OCI-M2 (cell line): ENCODE measurements around the gene URB1.
"Not testable (repeated sequence)": the region's sequence is repeated elsewhere in the genome, so short reads cannot be mapped to it uniquely, and the experiment has no call there.

Experiments
- DNase-seq: peaks from one replicate; lab custom pipeline; 2025; ENCODE audit not compliant: unreplicated experiment; lab: John Stamatoyannopoulos, UW

The URB1 gene

GRCh38 chr21:32298148-32298559, 94.7 kb downstream of the URB1 start:
- DNase-seq = no peak

- no peak for DNase-seq
Observed at GRCh38 chr21:32297449-32297848, 95.4 kb downstream of the URB1 start.

DNA sequence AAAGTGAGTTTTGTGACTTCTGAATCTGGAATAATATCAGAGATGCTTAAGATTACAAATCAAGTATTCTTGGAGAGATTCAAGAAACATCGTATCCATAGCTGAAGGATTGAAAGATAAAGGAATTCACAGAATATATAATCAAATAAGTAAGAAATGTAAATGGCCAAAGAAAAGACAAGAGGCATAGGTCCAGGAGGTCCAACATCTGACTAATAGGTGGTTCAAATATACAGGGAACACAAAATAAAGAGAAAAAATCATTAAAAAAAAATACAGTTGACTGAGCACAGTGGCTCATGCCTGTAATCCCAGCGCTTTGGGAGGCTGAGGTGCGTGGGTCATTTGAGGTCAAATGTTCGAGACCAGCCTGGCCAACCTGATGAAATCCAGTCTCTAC, 107.3 kb downstream of the URB1 start:
- no peak for DNase-seq

DNA sequence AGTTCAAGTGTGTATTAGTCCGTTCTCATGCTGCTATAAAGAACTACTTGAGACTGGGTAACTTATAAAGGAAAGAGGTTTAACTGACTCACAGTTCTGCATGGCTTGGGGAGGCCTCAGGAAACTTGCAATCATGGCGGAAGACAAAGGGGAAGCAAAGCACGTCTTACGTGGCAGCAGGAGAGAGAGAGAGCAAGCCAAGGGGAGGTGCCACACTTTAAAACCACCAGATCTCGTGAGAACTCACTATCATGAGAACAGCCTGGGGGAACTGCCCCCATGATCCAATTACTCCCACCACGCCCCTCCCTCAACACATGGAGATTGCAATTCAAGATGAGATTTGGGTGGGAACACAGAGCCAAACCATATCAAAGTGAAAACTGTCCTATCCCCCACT, 109.8 kb downstream of the URB1 start:
- no peak for DNase-seq

- DNase-seq = no peak
Observed at GRCh38 chr21:32281531-32281930, 111.3 kb downstream of the URB1 start.

GRCh38 chr21:32279377-32279680, 113.5 kb downstream of the URB1 start:
- no peak for DNase-seq

DNA sequence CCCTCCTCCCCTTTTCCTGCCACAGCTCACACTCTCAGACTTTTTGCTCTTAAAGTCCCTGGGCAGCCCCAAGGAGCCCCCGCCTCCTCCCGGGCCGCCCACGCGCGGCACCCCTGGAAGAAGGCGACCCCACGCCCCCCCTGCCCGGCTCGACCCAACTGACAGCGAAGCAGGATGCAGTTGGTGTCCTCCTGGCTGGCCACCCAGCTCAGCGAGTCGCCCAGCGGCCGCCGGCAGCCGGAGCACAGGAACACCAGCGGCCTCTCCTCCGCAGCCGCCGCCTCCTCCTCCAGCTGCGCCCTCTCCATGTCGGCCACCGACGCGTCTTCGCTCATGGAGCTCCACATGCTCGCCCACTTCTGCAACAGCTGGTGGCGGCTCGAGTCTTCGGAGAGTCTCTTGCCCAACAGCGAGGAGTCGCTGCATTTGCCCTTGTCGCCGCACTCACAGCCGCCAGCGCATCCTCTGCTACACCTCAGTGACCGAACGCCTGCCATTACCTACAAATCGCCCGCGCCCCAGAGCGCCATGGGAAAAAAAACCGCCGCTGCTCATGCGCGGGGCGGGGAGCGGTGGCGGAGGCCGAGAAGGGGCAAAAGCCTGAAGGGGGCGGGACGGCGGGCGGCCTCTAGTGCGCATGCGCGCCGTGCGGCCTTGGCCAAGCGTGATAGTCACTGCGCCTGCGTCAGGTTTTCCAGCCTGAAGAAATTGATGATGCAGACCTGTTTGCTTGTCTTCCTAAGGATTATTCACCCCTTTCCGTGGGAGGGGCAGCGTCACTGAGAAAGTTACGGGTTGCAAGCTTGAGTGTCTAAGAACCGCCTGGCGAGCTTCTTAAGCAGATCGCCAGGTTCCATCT, 114.1 kb downstream of the URB1 start, which contains the start of gene MIS18A:
Gene MIS18A (minus strand): TSS at position 532 of the 859 bp plus-strand sequence. CDS start 35 bp downstream, at position 497.
- DNase-seq = peak; percentile 89

DNA sequence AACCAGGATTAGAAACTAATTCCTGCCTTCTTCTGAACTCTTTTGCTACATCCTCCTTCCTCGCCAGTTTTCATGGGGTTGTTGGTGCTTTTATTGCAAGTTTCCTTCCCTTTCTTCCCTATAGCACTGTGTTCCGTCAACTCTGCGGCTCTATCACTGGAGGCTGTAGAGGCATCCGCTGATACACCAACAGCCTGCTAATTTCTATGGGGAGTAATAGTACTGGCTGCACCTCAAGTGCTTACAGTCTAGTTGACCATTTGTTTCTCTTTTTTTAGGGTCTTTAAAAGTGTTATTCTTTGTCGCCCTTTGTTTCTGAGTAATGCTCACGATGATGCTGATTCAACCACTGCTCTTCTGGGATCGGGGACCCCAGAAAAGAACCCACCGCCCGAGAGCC, 114.7 kb downstream of the URB1 start:
- DNase-seq = no peak

GRCh38 chr21:32276671-32277070, 116.1 kb downstream of the URB1 start:
- no peak for DNase-seq

GRCh38 chr21:32270748-32271147, 122.1 kb downstream of the URB1 start:
- DNase-seq = no peak

DNA sequence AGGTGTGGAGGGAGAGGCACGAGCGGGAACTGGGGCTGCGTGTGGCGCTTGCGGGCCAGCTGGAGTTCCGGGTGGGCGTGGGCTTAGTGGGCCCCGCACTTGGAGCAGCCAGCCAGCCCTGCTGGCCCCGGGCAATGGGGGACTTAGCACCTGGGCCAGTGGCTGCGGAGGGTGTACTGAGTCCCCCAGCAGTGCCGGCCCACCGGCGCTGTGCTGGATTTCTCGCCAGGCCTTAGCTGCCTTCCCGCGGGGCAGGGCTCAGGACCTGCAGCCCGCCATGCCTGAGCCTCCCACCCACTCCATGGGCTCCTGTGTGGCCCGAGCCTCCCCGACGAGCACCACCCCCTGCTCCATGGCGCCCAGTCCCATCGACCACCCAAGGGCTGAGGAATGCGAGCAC, 127.5 kb downstream of the URB1 start:
- not testable (repeated sequence) for DNase-seq

GRCh38 chr21:32261929-32262328, 130.9 kb downstream of the URB1 start:
- no peak for DNase-seq
